GM12801 (cell line): ENCODE data around the gene NUDT1.

Experiments
- TF ChIP-seq, protein P1 (sequence below): IDR thresholded peaks from one replicate; pipeline ENCODE4 v1.5.1; 2011; ENCODE audit warnings: control low read depth; ENCODE audit not compliant: insufficient read length; ENCODE audit errors: extremely low read depth

Gene NUDT1

DNA sequence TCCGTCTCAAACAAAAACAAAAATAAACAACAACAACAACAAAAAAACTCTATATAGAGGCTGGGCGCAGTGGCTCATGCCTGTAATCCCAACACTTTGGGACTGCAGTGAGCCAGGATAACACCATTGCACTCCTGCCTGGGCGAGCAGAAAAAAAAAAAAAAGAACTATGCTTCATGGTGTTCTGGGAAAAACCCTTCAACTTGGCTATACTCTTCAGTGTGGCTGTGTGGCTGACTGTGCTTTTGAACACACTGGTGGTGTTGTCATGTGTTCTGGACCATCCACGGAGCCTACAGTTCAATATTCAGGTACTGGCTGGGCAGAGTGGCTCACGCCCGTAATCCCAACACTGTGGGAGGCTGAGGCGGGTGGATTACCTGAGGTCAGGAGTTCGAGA is 45.7 kb downstream of the NUDT1 start:
- TF ChIP-seq, protein P1, sequence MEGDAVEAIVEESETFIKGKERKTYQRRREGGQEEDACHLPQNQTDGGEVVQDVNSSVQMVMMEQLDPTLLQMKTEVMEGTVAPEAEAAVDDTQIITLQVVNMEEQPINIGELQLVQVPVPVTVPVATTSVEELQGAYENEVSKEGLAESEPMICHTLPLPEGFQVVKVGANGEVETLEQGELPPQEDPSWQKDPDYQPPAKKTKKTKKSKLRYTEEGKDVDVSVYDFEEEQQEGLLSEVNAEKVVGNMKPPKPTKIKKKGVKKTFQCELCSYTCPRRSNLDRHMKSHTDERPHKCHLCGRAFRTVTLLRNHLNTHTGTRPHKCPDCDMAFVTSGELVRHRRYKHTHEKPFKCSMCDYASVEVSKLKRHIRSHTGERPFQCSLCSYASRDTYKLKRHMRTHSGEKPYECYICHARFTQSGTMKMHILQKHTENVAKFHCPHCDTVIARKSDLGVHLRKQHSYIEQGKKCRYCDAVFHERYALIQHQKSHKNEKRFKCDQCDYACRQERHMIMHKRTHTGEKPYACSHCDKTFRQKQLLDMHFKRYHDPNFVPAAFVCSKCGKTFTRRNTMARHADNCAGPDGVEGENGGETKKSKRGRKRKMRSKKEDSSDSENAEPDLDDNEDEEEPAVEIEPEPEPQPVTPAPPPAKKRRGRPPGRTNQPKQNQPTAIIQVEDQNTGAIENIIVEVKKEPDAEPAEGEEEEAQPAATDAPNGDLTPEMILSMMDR: no peak

- TF ChIP-seq, protein P1: no peak
Observed at GRCh38 chr7:2288503-2288902, 46.5 kb downstream of the NUDT1 start.

GRCh38 chr7:2289111-2289586 is 47.1 kb downstream of the NUDT1 start:
- TF ChIP-seq, protein P1: no peak

- TF ChIP-seq, protein P1: no peak
Observed at GRCh38 chr7:2289621-2290020, 47.6 kb downstream of the NUDT1 start.

- TF ChIP-seq, protein P1: no peak
Observed at GRCh38 chr7:2290877-2291276, 48.9 kb downstream of the NUDT1 start.

DNA sequence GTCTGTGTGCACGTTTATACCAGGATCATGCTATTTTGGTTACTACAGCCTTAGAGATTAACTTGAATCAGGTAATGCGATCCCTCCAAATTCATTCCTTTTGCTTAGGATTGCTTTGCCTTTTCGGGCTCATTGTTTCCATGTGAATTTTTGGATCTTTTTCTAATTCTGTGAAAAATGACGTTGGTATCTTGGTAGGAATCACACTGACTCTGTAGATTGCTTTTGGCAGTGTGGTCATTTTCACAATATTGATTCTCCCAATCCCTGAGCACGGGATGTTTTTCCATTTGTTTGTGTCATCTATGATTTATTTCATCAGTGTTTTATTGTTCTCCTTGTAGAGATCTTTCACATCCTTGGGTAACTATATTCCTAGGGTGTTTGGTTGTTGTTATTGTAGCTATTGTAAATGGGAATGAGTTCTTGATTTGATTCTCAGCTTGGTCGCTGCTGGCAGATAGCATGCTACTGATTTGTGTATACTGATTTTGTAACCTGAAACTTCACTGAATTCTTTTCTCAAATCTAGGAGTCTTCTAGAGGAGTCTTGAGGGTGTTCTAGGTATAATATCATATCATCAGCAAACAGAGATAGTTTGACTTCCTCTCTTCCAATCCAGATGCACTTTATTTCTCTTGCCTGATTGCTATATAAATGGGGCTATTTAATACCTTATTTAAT is 54.1 kb downstream of the NUDT1 start:
- TF ChIP-seq, protein P1: no peak

- TF ChIP-seq, protein P1: no peak
Observed at GRCh38 chr7:2296832-2297231, 54.8 kb downstream of the NUDT1 start.
